ENCODE data around the gene MYO7B.

GRCh38 chr2:127681976-127682857, 146.7 kb downstream of the MYO7B start:
- TF ChIP-seq CTCF (conservative IDR thresholded peaks at IDR 0.05; ENCODE audit: low read length) (no peak), EZH2phosphoT487 (IDR thresholded peaks at IDR 0.05; ENCODE audit: borderline replicate concordance, low read depth, low read length) (no peak)
